ENCODE data around the gene FOXD3.

The FOXD3 gene

DNA sequence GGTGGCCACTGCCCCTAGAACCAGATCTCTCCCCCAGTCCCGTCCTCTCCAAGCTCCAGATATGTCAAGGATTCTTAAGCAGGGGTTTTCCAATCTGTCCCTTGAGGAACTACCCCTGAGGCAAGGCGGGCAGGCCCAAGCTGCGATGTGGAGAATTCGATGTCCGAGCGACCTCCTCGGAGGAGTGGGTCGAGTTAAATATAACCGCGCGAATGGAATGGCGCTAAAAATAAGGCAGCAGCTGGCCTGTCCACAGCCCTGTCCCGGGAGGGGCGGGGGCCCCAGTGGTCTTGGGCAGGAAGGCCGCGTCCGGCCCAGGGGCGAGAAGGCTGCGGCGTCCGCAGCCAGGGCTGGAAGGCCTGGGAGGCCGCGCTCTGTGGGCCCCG is 5.8 kb upstream of the FOXD3 start:
- Histone ChIP-seq H3K9ac (ENCODE audit: low read length) (no peak overlapping the region), H3K27ac (ENCODE audit: low read length) (no peak overlapping the region), H3K4me1 (ENCODE audit: low read length) (0 out of 2 replicates have a peak, but pooled peaks cover 3% of the 10 kb centered on the region), H3K79me2 (ENCODE audit: low read length) (no peaks in the 10 kb centered on the region), H3K27me3 (replicated peaks; ENCODE audit: insufficient read depth, low read length) (no peaks in the 10 kb centered on the region), H3K4me2 (ENCODE audit: low read depth, low read length) (peak overlapping the region; percentile 81; the same call in 1 of the 2 replicates), H4K20me1 (ENCODE audit: insufficient read depth, low read length) (no peaks in the 10 kb centered on the region), H3K9me2 (replicated peaks; ENCODE audit: insufficient read depth, low read length) (no peaks in the 10 kb centered on the region), H2AFZ (ENCODE audit: low read length) (peak overlapping the region; percentile 90), H3F3A (ENCODE audit: insufficient read depth, low read length) (no peaks in the 10 kb centered on the region), H3K9me3 (replicated peaks; ENCODE audit: insufficient read depth, low read length) (no peaks in the 10 kb centered on the region), H3K4me3 (ENCODE audit: low read length) (peak overlapping the region; percentile 63; the same call in 1 of the 2 replicates), H3K36me3 (replicated peaks; ENCODE audit: insufficient read depth, low read length) (no peaks in the 10 kb centered on the region)
- TF ChIP-seq EZH2 (optimal IDR thresholded peaks at IDR 0.05; ENCODE audit: low read depth, low read length), result no peak
- TF ChIP-seq, protein P1, sequence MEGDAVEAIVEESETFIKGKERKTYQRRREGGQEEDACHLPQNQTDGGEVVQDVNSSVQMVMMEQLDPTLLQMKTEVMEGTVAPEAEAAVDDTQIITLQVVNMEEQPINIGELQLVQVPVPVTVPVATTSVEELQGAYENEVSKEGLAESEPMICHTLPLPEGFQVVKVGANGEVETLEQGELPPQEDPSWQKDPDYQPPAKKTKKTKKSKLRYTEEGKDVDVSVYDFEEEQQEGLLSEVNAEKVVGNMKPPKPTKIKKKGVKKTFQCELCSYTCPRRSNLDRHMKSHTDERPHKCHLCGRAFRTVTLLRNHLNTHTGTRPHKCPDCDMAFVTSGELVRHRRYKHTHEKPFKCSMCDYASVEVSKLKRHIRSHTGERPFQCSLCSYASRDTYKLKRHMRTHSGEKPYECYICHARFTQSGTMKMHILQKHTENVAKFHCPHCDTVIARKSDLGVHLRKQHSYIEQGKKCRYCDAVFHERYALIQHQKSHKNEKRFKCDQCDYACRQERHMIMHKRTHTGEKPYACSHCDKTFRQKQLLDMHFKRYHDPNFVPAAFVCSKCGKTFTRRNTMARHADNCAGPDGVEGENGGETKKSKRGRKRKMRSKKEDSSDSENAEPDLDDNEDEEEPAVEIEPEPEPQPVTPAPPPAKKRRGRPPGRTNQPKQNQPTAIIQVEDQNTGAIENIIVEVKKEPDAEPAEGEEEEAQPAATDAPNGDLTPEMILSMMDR (IDR thresholded peaks at IDR 0.05; ENCODE audit: low read length), result no peak
- no peak for TF ChIP-seq EZH2phosphoT487 (IDR thresholded peaks at IDR 0.05; ENCODE audit: low read length)
- no peak for DNase-seq

DNA sequence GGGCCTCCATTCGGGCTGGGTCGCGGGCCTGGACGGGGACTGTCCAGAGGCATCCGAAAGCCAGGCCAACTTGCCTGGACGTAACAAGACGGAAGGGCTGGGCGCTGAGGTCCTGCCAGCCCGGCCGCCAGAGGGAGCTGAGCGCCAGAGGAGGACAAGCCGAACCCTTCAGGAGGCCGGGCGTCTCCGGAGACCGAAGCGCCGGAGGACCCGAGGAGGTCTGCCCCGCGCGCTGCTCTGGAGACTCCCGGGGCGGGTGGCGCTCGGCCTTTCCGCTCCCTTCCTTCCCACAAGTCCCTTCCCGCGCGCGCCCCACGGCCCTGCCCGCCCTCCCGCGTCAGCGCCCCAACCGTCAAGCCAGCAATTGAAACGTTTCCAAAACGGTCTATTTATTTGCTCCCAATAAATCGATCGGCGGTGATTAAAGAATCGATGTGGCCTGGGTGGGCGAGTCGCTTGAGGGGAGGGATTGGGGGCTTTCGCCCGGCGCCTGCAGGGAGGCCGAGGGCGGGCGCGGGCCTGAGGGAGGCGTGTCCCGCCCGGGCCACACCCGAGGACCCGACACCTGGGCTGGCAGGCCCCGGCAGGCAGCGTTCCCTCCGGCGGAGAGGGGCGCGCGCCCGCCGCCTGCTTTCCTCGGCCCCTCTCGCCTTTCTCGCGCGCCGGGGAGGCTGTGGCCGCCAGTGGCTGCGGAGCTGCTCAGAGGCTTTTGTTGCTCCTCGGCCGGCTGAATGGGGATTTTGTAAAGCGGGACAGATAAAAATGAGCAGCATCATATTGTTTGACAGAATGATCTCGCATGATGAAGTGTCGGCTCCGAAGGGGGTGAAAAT is 5.2 kb upstream of the FOXD3 start:
- peak overlapping the region; percentile 50 for H3K9ac ChIP-seq (ENCODE audit: low read length)
- no peaks in the 10 kb centered on the region for H3K9me3 ChIP-seq (replicated peaks; ENCODE audit: insufficient read depth, low read length)
- peak overlapping the region; percentile 63 for H3K4me3 ChIP-seq (ENCODE audit: low read length)
- peak overlapping the region; percentile 81 for H3K4me2 ChIP-seq (ENCODE audit: low read depth, low read length)
- no peaks in the 10 kb centered on the region for H4K20me1 ChIP-seq (ENCODE audit: insufficient read depth, low read length)
- H3K4me1 ChIP-seq (ENCODE audit: low read length), result 0 out of 2 replicates have a peak, but pooled peaks cover 3% of the 10 kb centered on the region
- peak overlapping the region; percentile 90 for H2AFZ ChIP-seq (ENCODE audit: low read length)
- no peaks in the 10 kb centered on the region for H3K27me3 ChIP-seq (replicated peaks; ENCODE audit: insufficient read depth, low read length)
- H3K79me2 ChIP-seq (ENCODE audit: low read length), result no peaks in the 10 kb centered on the region
- peak; percentile 92 for DNase-seq
- H3F3A ChIP-seq (ENCODE audit: insufficient read depth, low read length), result no peaks in the 10 kb centered on the region
- no peaks in the 10 kb centered on the region for H3K9me2 ChIP-seq (replicated peaks; ENCODE audit: insufficient read depth, low read length)
- no peak for TF ChIP-seq EZH2phosphoT487 (IDR thresholded peaks at IDR 0.05; ENCODE audit: low read length)
- TF ChIP-seq, protein P1 (IDR thresholded peaks at IDR 0.05; ENCODE audit: low read length), result peak; percentile 74
- H3K36me3 ChIP-seq (replicated peaks; ENCODE audit: insufficient read depth, low read length), result no peaks in the 10 kb centered on the region
- peak overlapping the region; percentile 55; the same call in 1 of the 2 replicates for H3K27ac ChIP-seq (ENCODE audit: low read length)

DNA sequence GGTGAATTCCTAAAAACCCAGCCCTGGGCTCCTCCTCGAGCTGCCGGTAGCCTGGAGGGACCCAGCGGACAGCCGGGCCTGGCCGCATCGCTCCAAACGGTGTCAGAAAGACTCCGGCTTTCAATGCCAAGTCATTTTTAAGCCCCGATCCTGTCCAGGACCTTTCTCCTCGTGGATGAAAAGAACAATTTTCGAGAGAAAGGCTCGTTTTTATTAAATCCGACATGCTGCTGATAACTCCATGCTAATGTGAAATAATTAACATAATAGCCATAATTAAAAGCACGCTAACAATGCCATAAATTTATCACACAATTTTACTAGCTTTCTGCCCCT is 4.6 kb upstream of the FOXD3 start:
- no peak for DNase-seq

More for the DNA sequence above, 4.6 kb upstream of the FOXD3 start:
- H3K79me2 ChIP-seq (ENCODE audit: low read length), result no peaks in the 10 kb centered on the region
- H4K20me1 ChIP-seq (ENCODE audit: insufficient read depth, low read length), result no peaks in the 10 kb centered on the region
- H3K27me3 ChIP-seq (replicated peaks; ENCODE audit: insufficient read depth, low read length), result no peaks in the 10 kb centered on the region
- peak overlapping the region; percentile 50 for H3K9ac ChIP-seq (ENCODE audit: low read length)
- 0 out of 2 replicates have a peak, but pooled peaks cover 3% of the 10 kb centered on the region for H3K4me1 ChIP-seq (ENCODE audit: low read length)
- TF ChIP-seq, protein P1 (IDR thresholded peaks at IDR 0.05; ENCODE audit: low read length), result no peak
- TF ChIP-seq EZH2phosphoT487 (IDR thresholded peaks at IDR 0.05; ENCODE audit: low read length), result no peak
- H3K27ac ChIP-seq (ENCODE audit: low read length), result peak overlapping the region; percentile 55; the same call in 1 of the 2 replicates
- H3K36me3 ChIP-seq (replicated peaks; ENCODE audit: insufficient read depth, low read length), result no peaks in the 10 kb centered on the region
- peak overlapping the region; percentile 63 for H3K4me3 ChIP-seq (ENCODE audit: low read length)
- no peaks in the 10 kb centered on the region for H3K9me3 ChIP-seq (replicated peaks; ENCODE audit: insufficient read depth, low read length)
- H3K9me2 ChIP-seq (replicated peaks; ENCODE audit: insufficient read depth, low read length), result no peaks in the 10 kb centered on the region
- H3F3A ChIP-seq (ENCODE audit: insufficient read depth, low read length), result no peaks in the 10 kb centered on the region
- peak overlapping the region; percentile 81 for H3K4me2 ChIP-seq (ENCODE audit: low read depth, low read length)
- peak overlapping the region; percentile 90 for H2AFZ ChIP-seq (ENCODE audit: low read length)

All from MM.1S (cell line).